HepG2 (cell line): ENCODE measurements around the gene TPRN. TPM values are rescaled to one million over a fixed set of nuclear protein-coding genes. Genes with fewer than 3 reads are reported as not detected.

ENCODE experiments used
- ATAC-seq: fragments of 200-7000 bp; cut with Tn5 transposase; 3 replicates; pipeline ENCODE4 v1.9.1; 2020; ENCODE audit warnings: mild to moderate bottlenecking, moderate library complexity
- BruUV-seq: library from RNA; stranded (reverse); fragments of 400-500 nt; replicated peaks from 2 replicates; lab custom pipeline; 2021; lab: Mats Ljungman, UMichigan
- CTCF ChIA-PET: fragments of 300-600 bp; formaldehyde crosslinking; extraction: SDS; loops from one replicate; lab custom pipeline; 2021; ENCODE audit warnings: low total read pairs, inconsistent platforms, low intra/inter-chr PET ratio; lab: Yijun Ruan, JAX
- POLR2A ChIA-PET: fragments of 350-600 bp; sonication (Branson Sonifier 250); formaldehyde crosslinking; loops from one replicate; lab custom pipeline; 2020; ENCODE audit warnings: antibody characterized with exemption, inconsistent platforms; lab: Yijun Ruan, JAX
- DNase-seq: peaks from one replicate; pipeline ENCODE4 v3.0.0-alpha.2; 2015; ENCODE audit warnings: low spot score
- FAIRE-seq: peaks from 3 replicates; lab custom pipeline; 2011; peaks lifted over from hg19 to GRCh38; lab: Jason Lieb, UNC
- H2AFZ ChIP-seq: one replicate; pipeline ENCODE4 v1.6.1; 2011; ENCODE audit warnings: low read length, inconsistent platforms
- H3K27ac ChIP-seq: fragments of 300-600 bp; 3 replicates; pipeline ENCODE4 v1.8.0; 2011; ENCODE audit warnings: mixed run types, mild to moderate bottlenecking, mixed read lengths, low read length, inconsistent platforms; ENCODE audit not compliant: insufficient read depth; ENCODE audit errors: extremely low read length
- H3K27me3 ChIP-seq, 2 experiments: fragments of 200-600 bp in 1 of 2; 2 replicates in 1 of 2; 3 replicates in 1 of 2; pipeline versions ENCODE4 v1.6.0 to v1.8.0; 2011; ENCODE audit warnings: low read length in 2 of 2, mild to moderate bottlenecking in 2 of 2, moderate library complexity in 2 of 2, inconsistent platforms in 1 of 2; ENCODE audit not compliant: insufficient read depth in 2 of 2, control insufficient read depth in 1 of 2
- H3K36me3 ChIP-seq, 2 experiments: fragments of 200-600 bp in 1 of 2; replicated peaks in 1 of 2; 2 replicates in 1 of 2; 3 replicates in 1 of 2; pipeline versions ENCODE4 v1.5.1 to v1.8.0; 2011; ENCODE audit warnings: low read length in 2 of 2, inconsistent platforms in 1 of 2; ENCODE audit not compliant: insufficient read depth in 2 of 2, control insufficient read depth in 1 of 2
- H3K4me1 ChIP-seq: 2 replicates; pipeline ENCODE4 v1.5.1; 2012; ENCODE audit warnings: low read length, inconsistent platforms; ENCODE audit not compliant: insufficient read depth
- H3K4me2 ChIP-seq: 2 replicates; pipeline ENCODE4 v1.6.0; 2011; ENCODE audit warnings: low read depth, low read length, inconsistent platforms
- H3K4me3 ChIP-seq, 3 experiments: fragments of 200-600 bp in 1 of 3; sonication (generic), shearing (Covaris generic) in 1 of 3; replicated peaks in 1 of 3; 2 replicates each; pipeline ENCODE4 v1.5.1; 2011 to 2016; ENCODE audit warnings: low read length in 3 of 3, inconsistent platforms in 2 of 3, low read depth in 2 of 3, mild to moderate bottlenecking in 2 of 3, control low read depth in 1 of 3, mixed read lengths in 1 of 3; ENCODE audit not compliant: insufficient read depth in 1 of 3
- H3K79me2 ChIP-seq: one replicate; pipeline ENCODE4 v1.6.1; 2011; ENCODE audit warnings: low read length, inconsistent platforms; ENCODE audit not compliant: insufficient read depth
- H3K9ac ChIP-seq: 2 replicates; pipeline ENCODE4 v1.6.0; 2011; ENCODE audit warnings: mild to moderate bottlenecking, low read depth, low read length, inconsistent platforms; ENCODE audit not compliant: insufficient read depth
- H3K9me3 ChIP-seq: 2 replicates; pipeline ENCODE4 v1.5.1; 2012; ENCODE audit warnings: mild to moderate bottlenecking, low read length
- H4K20me1 ChIP-seq: 2 replicates; pipeline ENCODE4 v1.6.0; 2011; ENCODE audit warnings: inconsistent platforms, mild to moderate bottlenecking, low read length, moderate library complexity; ENCODE audit not compliant: insufficient read depth
- BRD4 ChIP-seq: sonication (generic); formaldehyde crosslinking; IDR thresholded peaks from 2 replicates; pipeline ENCODE4 v1.4.0; 2020; ENCODE audit warnings: missing genetic modification reagents
- RBFOX2 ChIP-seq: fragments of 200-400 bp; formaldehyde crosslinking; IDR thresholded peaks from 2 replicates; pipeline ENCODE4 v1.6.1; 2017; ENCODE audit warnings: low read depth, mild to moderate bottlenecking, low read length
- WIZ ChIP-seq: sonication (generic); formaldehyde crosslinking; IDR thresholded peaks from 2 replicates; pipeline ENCODE4 v1.5.1; 2020; ENCODE audit warnings: mild to moderate bottlenecking, missing genetic modification reagents
- ZBTB33 ChIP-seq: sonication (generic); formaldehyde crosslinking; IDR thresholded peaks from 2 replicates; pipeline ENCODE4 v1.4.0; 2020; ENCODE audit warnings: missing genetic modification reagents
- ZBTB38 ChIP-seq: sonication (generic); formaldehyde crosslinking; IDR thresholded peaks from 2 replicates; pipeline ENCODE4 v1.5.1; 2020; ENCODE audit warnings: mild to moderate bottlenecking, missing genetic modification reagents
- ZNF724P ChIP-seq: sonication (generic); formaldehyde crosslinking; IDR thresholded peaks from 2 replicates; pipeline ENCODE4 v1.8.0; 2022; ENCODE audit warnings: missing genetic modification reagents, borderline replicate concordance
- WGBS: methylation state at CpG from one replicate; pipeline ENCODE4 v1.1.6; 2017; ENCODE audit warnings: low lambda C conversion rate; 5-methylcytosine and 5-hydroxymethylcytosine counted together
- in situ Hi-C: cut with HindIII; loops from 2 replicates; pipeline ENCODE4 v1.10.0; 2017; ENCODE audit warnings: low pct_unique_long_range_greater_than_20kb; ENCODE audit not compliant: extremely low pct_ligation_motif_present
- intact Hi-C: fragments of 100-400 bp; cut with micrococcal nuclease; formaldehyde crosslinking; loops from one replicate; pipeline ENCODE4 v1.10.0; 2022; ENCODE audit not compliant: unreplicated experiment
- polyA plus RNA-seq, 8 experiments: library from polyadenylated mRNA; depleted of rRNA in 3 of 8; stranded (reverse) in 7 of 8; unstranded in 1 of 8; fragments of >200 nt; fragmentation: Illumina TruSeq in 4 of 8; extraction: Trizol in 4 of 8; gene quantifications; 2 replicates each; pipeline versions ENCODE4 v1.2.1 to v1.2.3, GENCODE V29; 2011 to 2016; ENCODE audit warnings: low read depth in 4 of 8, missing spikeins in 1 of 8, mixed read lengths in 1 of 8; ENCODE audit not compliant: insufficient read depth in 1 of 8
- total RNA-seq, 5 experiments: library from RNA; depleted of rRNA; stranded (reverse); fragments of >200 nt; fragmentation: Illumina TruSeq; extraction: Trizol; gene quantifications; 2 replicates each; pipeline ENCODE4 v1.2.3, GENCODE V29; 2016; ENCODE audit warnings: low read depth in 1 of 5

Gene TPRN
- total and polyA plus RNA-seq, 2 of the 13 experiments (the other 11 are each of a cell fraction or from before 2014, with no cell fraction given) = 10.1 to 19.2 TPM

DNA sequence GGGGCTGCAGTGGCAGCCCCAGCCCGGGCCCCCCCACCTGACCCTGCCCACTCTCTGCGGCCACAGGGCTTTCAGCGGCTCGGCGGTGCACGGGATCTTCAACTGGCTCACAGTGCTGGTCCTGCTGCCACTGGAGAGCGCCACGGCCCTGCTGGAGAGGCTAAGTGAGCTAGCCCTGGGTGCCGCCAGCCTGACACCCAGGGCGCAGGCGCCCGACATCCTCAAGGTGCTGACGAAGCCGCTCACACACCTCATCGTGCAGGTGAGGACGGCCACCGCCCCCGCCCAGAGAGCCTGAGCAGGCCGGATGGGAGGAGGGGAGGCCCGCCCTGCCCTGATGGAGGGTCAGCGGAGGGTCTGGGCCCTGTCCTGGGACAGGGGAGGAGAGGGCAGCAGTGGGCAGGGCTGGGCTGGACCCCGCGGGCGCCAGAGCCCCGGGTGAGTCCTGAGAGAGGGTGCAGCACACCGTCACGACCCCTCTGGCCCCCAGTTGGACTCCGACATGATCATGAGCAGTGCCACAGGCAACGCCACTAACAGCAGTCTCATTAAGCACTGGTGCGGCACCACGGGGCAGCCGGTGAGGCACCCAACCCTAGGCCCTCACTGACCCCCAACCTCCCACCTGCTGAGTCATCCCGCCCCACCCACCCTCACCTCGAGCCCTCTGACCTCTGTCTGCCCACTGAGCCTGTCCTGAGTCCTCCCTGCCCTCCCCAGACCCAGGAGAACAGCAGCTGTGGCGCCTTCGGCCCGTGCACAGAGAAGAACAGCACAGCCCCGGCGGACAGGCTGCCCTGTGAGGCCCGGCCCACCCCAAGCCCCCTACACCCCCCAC lies 32.8 kb upstream of the TPRN start (continued):
- TF ChIP-seq ZBTB33 (peak; percentile 90), ZBTB38 (CRISPR knock-in tag) (peak; percentile 58; the same call in 1 of the 2 replicates), ZNF724P (CRISPR knock-in tag) (no peak), BRD4 (no peak)

DNA sequence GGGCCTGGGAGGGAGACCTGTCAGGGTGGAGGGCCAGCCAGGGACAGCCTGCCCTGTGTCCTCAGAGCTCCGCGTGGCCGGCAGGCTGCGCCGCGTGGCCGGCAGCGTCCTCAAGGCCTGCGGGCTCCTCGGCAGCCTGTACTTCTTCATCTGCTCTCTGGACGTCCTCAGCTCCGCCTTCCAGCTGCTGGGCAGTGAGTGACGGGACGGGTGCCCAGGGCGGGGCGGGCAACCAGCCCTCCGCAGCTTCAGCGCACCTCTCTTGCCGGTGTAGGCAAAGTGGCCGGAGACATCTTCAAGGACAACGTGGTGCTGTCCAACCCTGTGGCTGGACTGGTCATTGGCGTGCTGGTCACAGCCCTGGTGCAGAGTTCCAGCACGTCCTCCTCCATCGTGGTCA lies 32.0 kb upstream of the TPRN start:
- WGBS = 96% methylated on average over 10 of the region's 24 CpGs
- in situ Hi-C loops = no loop called here
- Histone ChIP-seq H3K79me2 (peaks cover 8% of the 10 kb centered on the region), H3K36me3 (no peaks in the 10 kb centered on the region), H3K27me3 (no peaks in the 10 kb centered on the region), H3K4me3 (no peak overlapping the region), H2AFZ (no peak overlapping the region), H3K4me2 (no peak overlapping the region)
- no peak for DNase-seq
- TF ChIP-seq WIZ (CRISPR knock-in tag) = no peak
- TF ChIP-seq RBFOX2 = 0 out of 2 replicates have a peak, but pooled peaks have one; percentile 14
- TF ChIP-seq, all 625 proteins: peak for 1
- BruUV-seq = no TSS peak
- Histone ChIP-seq H3K27ac (no peak overlapping the region), H3K4me1 (peaks cover 65% of the 10 kb centered on the region), H3K9me3 (no peaks in the 10 kb centered on the region), H3K9ac (no peak overlapping the region), H4K20me1 (no peaks in the 10 kb centered on the region)
- ChIA-PET POLR2A (no interaction called here), CTCF (no interaction called here)
- ATAC-seq (no peak), FAIRE-seq (no peak)
- intact Hi-C loops = no loop called here
